Measurements from ENCODE around the gene EPS15. TPM values are rescaled to one million over a fixed set of nuclear protein-coding genes. Genes with fewer than 3 reads are reported as not detected.
A peak's percentile ranks its signal among the peaks of the same experiment; 100 is the strongest.

EPS15 gene
- total and polyA plus RNA-seq, 2 of the 13 experiments (the other 11 are each of a cell fraction or from before 2014, with no cell fraction given) = 14.3 to 19.3 TPM

- TF ChIP-seq ASH2L (IDR thresholded peaks at IDR 0.05; ENCODE audit: insufficient read length, low read depth, low read length) (peak; percentile 59), ATF5 (CRISPR knock-in tag; IDR thresholded peaks at IDR 0.05; ENCODE audit: low read depth) (no peak), ZNF660 (CRISPR knock-in tag; IDR thresholded peaks at IDR 0.05; ENCODE audit: borderline replicate concordance, low read depth) (no peak), GRHL1 (CRISPR knock-in tag; conservative IDR thresholded peaks at IDR 0.05) (no peak), TOE1 (CRISPR knock-in tag; IDR thresholded peaks at IDR 0.05) (no peak), MATR3 (CRISPR knock-in tag; IDR thresholded peaks at IDR 0.05) (no peak), U2AF1 (optimal IDR thresholded peaks at IDR 0.05; ENCODE audit: low read depth, low read length) (no peak), HNF4A (CRISPR knock-in tag; IDR thresholded peaks at IDR 0.05) (0 out of 2 replicates have a peak, but pooled peaks have one; percentile 31), XRCC5 (optimal IDR thresholded peaks at IDR 0.05; ENCODE audit: low read length) (no peak), RFXANK (CRISPR knock-in tag; IDR thresholded peaks at IDR 0.05) (no peak), BRF2 (CRISPR knock-in tag; IDR thresholded peaks at IDR 0.05) (0 out of 2 replicates have a peak, but pooled peaks have one; percentile 25), PRDM15 (CRISPR knock-in tag; IDR thresholded peaks at IDR 0.05) (peak; percentile 52; the same call in 1 of the 2 replicates)
- TF ChIP-seq, protein P1, sequence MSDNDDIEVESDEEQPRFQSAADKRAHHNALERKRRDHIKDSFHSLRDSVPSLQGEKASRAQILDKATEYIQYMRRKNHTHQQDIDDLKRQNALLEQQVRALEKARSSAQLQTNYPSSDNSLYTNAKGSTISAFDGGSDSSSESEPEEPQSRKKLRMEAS (IDR thresholded peaks at IDR 0.05) = peak; percentile 47; the same call in 1 of the 2 replicates
- TF ChIP-seq, protein P2, sequence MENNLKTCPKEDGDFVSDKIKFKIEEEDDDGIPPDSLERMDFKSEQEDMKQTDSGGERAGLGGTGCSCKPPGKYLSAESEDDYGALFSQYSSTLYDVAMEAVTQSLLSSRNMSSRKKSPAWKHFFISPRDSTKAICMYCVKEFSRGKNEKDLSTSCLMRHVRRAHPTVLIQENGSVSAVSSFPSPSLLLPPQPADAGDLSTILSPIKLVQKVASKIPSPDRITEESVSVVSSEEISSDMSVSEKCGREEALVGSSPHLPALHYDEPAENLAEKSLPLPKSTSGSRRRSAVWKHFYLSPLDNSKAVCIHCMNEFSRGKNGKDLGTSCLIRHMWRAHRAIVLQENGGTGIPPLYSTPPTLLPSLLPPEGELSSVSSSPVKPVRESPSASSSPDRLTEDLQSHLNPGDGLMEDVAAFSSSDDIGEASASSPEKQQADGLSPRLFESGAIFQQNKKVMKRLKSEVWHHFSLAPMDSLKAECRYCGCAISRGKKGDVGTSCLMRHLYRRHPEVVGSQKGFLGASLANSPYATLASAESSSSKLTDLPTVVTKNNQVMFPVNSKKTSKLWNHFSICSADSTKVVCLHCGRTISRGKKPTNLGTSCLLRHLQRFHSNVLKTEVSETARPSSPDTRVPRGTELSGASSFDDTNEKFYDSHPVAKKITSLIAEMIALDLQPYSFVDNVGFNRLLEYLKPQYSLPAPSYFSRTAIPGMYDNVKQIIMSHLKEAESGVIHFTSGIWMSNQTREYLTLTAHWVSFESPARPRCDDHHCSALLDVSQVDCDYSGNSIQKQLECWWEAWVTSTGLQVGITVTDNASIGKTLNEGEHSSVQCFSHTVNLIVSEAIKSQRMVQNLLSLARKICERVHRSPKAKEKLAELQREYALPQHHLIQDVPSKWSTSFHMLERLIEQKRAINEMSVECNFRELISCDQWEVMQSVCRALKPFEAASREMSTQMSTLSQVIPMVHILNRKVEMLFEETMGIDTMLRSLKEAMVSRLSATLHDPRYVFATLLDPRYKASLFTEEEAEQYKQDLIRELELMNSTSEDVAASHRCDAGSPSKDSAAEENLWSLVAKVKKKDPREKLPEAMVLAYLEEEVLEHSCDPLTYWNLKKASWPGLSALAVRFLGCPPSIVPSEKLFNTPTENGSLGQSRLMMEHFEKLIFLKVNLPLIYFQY (CRISPR knock-in tag; IDR thresholded peaks at IDR 0.05; ENCODE audit: borderline replicate concordance) = peak; percentile 47; the same call in 1 of the 2 replicates
- TF ChIP-seq, protein P3, sequence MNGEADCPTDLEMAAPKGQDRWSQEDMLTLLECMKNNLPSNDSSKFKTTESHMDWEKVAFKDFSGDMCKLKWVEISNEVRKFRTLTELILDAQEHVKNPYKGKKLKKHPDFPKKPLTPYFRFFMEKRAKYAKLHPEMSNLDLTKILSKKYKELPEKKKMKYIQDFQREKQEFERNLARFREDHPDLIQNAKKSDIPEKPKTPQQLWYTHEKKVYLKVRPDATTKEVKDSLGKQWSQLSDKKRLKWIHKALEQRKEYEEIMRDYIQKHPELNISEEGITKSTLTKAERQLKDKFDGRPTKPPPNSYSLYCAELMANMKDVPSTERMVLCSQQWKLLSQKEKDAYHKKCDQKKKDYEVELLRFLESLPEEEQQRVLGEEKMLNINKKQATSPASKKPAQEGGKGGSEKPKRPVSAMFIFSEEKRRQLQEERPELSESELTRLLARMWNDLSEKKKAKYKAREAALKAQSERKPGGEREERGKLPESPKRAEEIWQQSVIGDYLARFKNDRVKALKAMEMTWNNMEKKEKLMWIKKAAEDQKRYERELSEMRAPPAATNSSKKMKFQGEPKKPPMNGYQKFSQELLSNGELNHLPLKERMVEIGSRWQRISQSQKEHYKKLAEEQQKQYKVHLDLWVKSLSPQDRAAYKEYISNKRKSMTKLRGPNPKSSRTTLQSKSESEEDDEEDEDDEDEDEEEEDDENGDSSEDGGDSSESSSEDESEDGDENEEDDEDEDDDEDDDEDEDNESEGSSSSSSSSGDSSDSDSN (CRISPR knock-in tag; IDR thresholded peaks at IDR 0.05) = peak; percentile 82; the same call in 1 of the 2 replicates
Measured at GRCh38 chr1:51518586-51519047, 449 bp downstream of the EPS15 start (continued).
